GM21390 (cell line): ENCODE results near the gene WWP2.

Experiments used
- ATAC-seq: cut with Tn5 transposase; IDR thresholded peaks from one replicate; pipeline ENCODE4 v1.9.1; 2021; ENCODE audit not compliant: unreplicated experiment

WWP2 gene

GRCh38 chr16:69886726-69887125 is 124.6 kb downstream of the WWP2 start:
- no peak for ATAC-seq

GRCh38 chr16:69888005-69888590 is 126.0 kb downstream of the WWP2 start:
- no peak for ATAC-seq

- ATAC-seq: no peak
Observed at GRCh38 chr16:69889295-69889964, 127.3 kb downstream of the WWP2 start.

GRCh38 chr16:69890114-69890891 is 128.2 kb downstream of the WWP2 start:
- no peak for ATAC-seq

GRCh38 chr16:69890892-69891282 is 128.8 kb downstream of the WWP2 start:
- ATAC-seq: no peak

GRCh38 chr16:69892378-69892777 is 130.2 kb downstream of the WWP2 start:
- ATAC-seq: no peak

- no peak for ATAC-seq
Observed at GRCh38 chr16:69893106-69893505, 131.0 kb downstream of the WWP2 start.

- no peak for ATAC-seq
Observed at GRCh38 chr16:69894676-69895075, 132.5 kb downstream of the WWP2 start.

- no peak for ATAC-seq
Observed at GRCh38 chr16:69903865-69904415, 141.8 kb downstream of the WWP2 start.

GRCh38 chr16:69904495-69905170 is 142.5 kb downstream of the WWP2 start:
- ATAC-seq: no peak

GRCh38 chr16:69905171-69905555 is 143.0 kb downstream of the WWP2 start:
- ATAC-seq: no peak

- no peak for ATAC-seq
Observed at GRCh38 chr16:69906838-69907401, 144.8 kb downstream of the WWP2 start.

GRCh38 chr16:69909043-69909442 is 146.9 kb downstream of the WWP2 start:
- ATAC-seq: no peak

GRCh38 chr16:69909760-69910159 is 147.6 kb downstream of the WWP2 start:
- ATAC-seq: no peak

- no peak for ATAC-seq
Observed at GRCh38 chr16:69910964-69911363, 148.8 kb downstream of the WWP2 start.

GRCh38 chr16:69916462-69916861 is 154.3 kb downstream of the WWP2 start:
- ATAC-seq: no peak

- ATAC-seq: no peak
Observed at GRCh38 chr16:69917311-69917710, 155.2 kb downstream of the WWP2 start.

GRCh38 chr16:69917739-69918138 is 155.6 kb downstream of the WWP2 start:
- no peak for ATAC-seq

GRCh38 chr16:69918241-69918640 is 156.1 kb downstream of the WWP2 start:
- ATAC-seq: no peak

- ATAC-seq: no peak
Observed at GRCh38 chr16:69921127-69921526, 159.0 kb downstream of the WWP2 start.

- no peak for ATAC-seq
Observed at GRCh38 chr16:69922200-69922599, 160.1 kb downstream of the WWP2 start.
